Astrocyte (in vitro differentiated cells and primary cell): Measurements from ENCODE around the gene COPB2. TPM values are rescaled to one million over a fixed set of nuclear protein-coding genes. Genes with fewer than 3 reads are reported as not detected.

Experiments
- DNase-seq: peaks from one replicate; pipeline ENCODE4 v3.0.0-alpha.2; 2010; ENCODE audit warnings: low read depth
- FAIRE-seq: peaks from 2 replicates; lab custom pipeline; 2011; peaks lifted over from hg19 to GRCh38; lab: Jason Lieb, UNC
- H2AFZ ChIP-seq: 2 replicates; pipeline ENCODE4 v1.6.0; 2012; ENCODE audit warnings: low read depth, low read length, inconsistent platforms
- H3K27ac ChIP-seq: 2 replicates; pipeline ENCODE4 v1.5.1; 2011; ENCODE audit warnings: low read depth, low read length, inconsistent platforms
- H3K27me3 ChIP-seq: 2 replicates; pipeline ENCODE4 v1.6.0; 2011; ENCODE audit warnings: low read length, inconsistent platforms; ENCODE audit not compliant: insufficient read depth
- H3K36me3 ChIP-seq: 2 replicates; pipeline ENCODE4 v1.5.1; 2011; ENCODE audit warnings: low read length, inconsistent platforms; ENCODE audit not compliant: insufficient read depth
- H3K4me1 ChIP-seq: 2 replicates; pipeline ENCODE4 v1.5.1; 2011; ENCODE audit warnings: low read length, inconsistent platforms; ENCODE audit not compliant: insufficient read depth
- H3K4me2 ChIP-seq: 2 replicates; pipeline ENCODE4 v1.6.0; 2012; ENCODE audit warnings: low read length, inconsistent platforms
- H3K4me3 ChIP-seq: 2 replicates; pipeline ENCODE4 v1.5.1; 2011; ENCODE audit warnings: low read depth, mild to moderate bottlenecking, low read length, inconsistent platforms; ENCODE audit not compliant: insufficient read depth
- H3K79me2 ChIP-seq: 2 replicates; pipeline ENCODE4 v1.6.0; 2012; ENCODE audit warnings: mild to moderate bottlenecking, low read length, inconsistent platforms; ENCODE audit not compliant: insufficient read depth
- H3K9ac ChIP-seq: 2 replicates; pipeline ENCODE4 v1.6.0; 2012; ENCODE audit warnings: mild to moderate bottlenecking, low read length, inconsistent platforms
- H3K9me3 ChIP-seq: 2 replicates; pipeline ENCODE4 v1.5.1; 2012; ENCODE audit warnings: low read depth, mild to moderate bottlenecking, low read length, inconsistent platforms; ENCODE audit not compliant: insufficient read depth
- H4K20me1 ChIP-seq: 2 replicates; pipeline ENCODE4 v1.6.0; 2012; ENCODE audit warnings: low read length, inconsistent platforms; ENCODE audit not compliant: insufficient read depth
- H3K27ac Mint-ChIP-seq: one replicate; pipeline ENCODE4 v1.8.0; 2021; ENCODE audit warnings: mild to moderate bottlenecking, mixed read lengths; ENCODE audit not compliant: unreplicated experiment
- H3K27me3 Mint-ChIP-seq: one replicate; pipeline ENCODE4 v1.8.0; 2021; ENCODE audit warnings: low read depth, mixed read lengths; ENCODE audit not compliant: unreplicated experiment
- H3K36me3 Mint-ChIP-seq: one replicate; pipeline ENCODE4 v1.8.0; 2021; ENCODE audit warnings: low read depth, mixed read lengths; ENCODE audit not compliant: unreplicated experiment
- H3K4me1 Mint-ChIP-seq: one replicate; pipeline ENCODE4 v1.8.0; 2021; ENCODE audit warnings: low read depth, mixed read lengths; ENCODE audit not compliant: unreplicated experiment
- H3K4me3 Mint-ChIP-seq: one replicate; pipeline ENCODE4 v1.8.0; 2021; ENCODE audit warnings: mild to moderate bottlenecking, moderate library complexity, mixed read lengths; ENCODE audit not compliant: unreplicated experiment
- H3K9me3 Mint-ChIP-seq: one replicate; pipeline ENCODE4 v1.8.0; 2021; ENCODE audit warnings: mild to moderate bottlenecking, mixed read lengths; ENCODE audit not compliant: unreplicated experiment
- CTCF ChIP-seq: IDR thresholded peaks from 2 replicates; pipeline ENCODE4 v1.5.1; 2011; ENCODE audit warnings: low read depth, mild to moderate bottlenecking, inconsistent platforms, low read length, moderate library complexity; ENCODE audit not compliant: insufficient read depth
- EZH2 ChIP-seq: IDR thresholded peaks from 2 replicates; pipeline ENCODE4 v1.6.1; 2012; ENCODE audit warnings: mild to moderate bottlenecking, low read length, inconsistent platforms; ENCODE audit not compliant: insufficient read depth
- total RNA-seq: library from RNA; stranded (reverse); gene quantifications from 2 replicates; pipeline ENCODE4 v1.2.1, GENCODE V29; 2021

The COPB2 gene
- total RNA-seq, 1 donor from 2014 or later, result 269 TPM

- Histone ChIP-seq H2AFZ (peak overlapping the region; percentile 31), H3K9me3 (no peaks in the 10 kb centered on the region), H3K4me2 (peak overlapping the region; percentile 25), H3K4me1 (peaks cover 43% of the 10 kb centered on the region), H3K27ac (no peak overlapping the region), H3K27me3 (no peaks in the 10 kb centered on the region), H3K9ac (no peak overlapping the region), H3K36me3 (no peaks in the 10 kb centered on the region), H4K20me1 (no peaks in the 10 kb centered on the region), H3K4me3 (no peak overlapping the region), H3K79me2 (no peaks in the 10 kb centered on the region)
- Mint-ChIP-seq H3K9me3 (peaks cover 4% of the 10 kb centered on the region), H3K4me3 (peak overlapping the region; percentile 61), H3K27ac (peak overlapping the region; percentile 97), H3K36me3 (peaks cover 3% of the 10 kb centered on the region), H3K4me1 (peaks cover 55% of the 10 kb centered on the region), H3K27me3 (peaks cover 25% of the 10 kb centered on the region)
- DNase-seq, result peak; percentile 66
- no peak for TF ChIP-seq EZH2
- TF ChIP-seq CTCF, result no peak
- no peak for FAIRE-seq
These were observed 76.5 kb downstream of the COPB2 start for GRCh38 chr3:139312959-139313358.

GRCh38 chr3:139312416-139312815 lies 77.0 kb downstream of the COPB2 start:
- no peak overlapping the region for H3K4me3 ChIP-seq
- no peak overlapping the region for H3K27ac ChIP-seq
- H3K36me3 Mint-ChIP-seq, result peaks cover 3% of the 10 kb centered on the region
- H3K9me3 ChIP-seq, result no peaks in the 10 kb centered on the region
- H3K9ac ChIP-seq, result no peak overlapping the region
- peaks cover 4% of the 10 kb centered on the region for H3K9me3 Mint-ChIP-seq
- no peaks in the 10 kb centered on the region for H3K36me3 ChIP-seq
- no peak for TF ChIP-seq CTCF
- TF ChIP-seq EZH2, result no peak
- H3K27ac Mint-ChIP-seq, result peak overlapping the region; percentile 48
- no peak for FAIRE-seq
- no peaks in the 10 kb centered on the region for H4K20me1 ChIP-seq
- H3K4me2 ChIP-seq, result no peak overlapping the region
- no peak overlapping the region for H3K4me3 Mint-ChIP-seq
- H3K27me3 ChIP-seq, result no peaks in the 10 kb centered on the region
- H3K4me1 Mint-ChIP-seq, result peaks cover 60% of the 10 kb centered on the region
- H2AFZ ChIP-seq, result no peak overlapping the region
- H3K27me3 Mint-ChIP-seq, result peaks cover 22% of the 10 kb centered on the region
- no peaks in the 10 kb centered on the region for H3K79me2 ChIP-seq
- no peak for DNase-seq
- H3K4me1 ChIP-seq, result peaks cover 43% of the 10 kb centered on the region

GRCh38 chr3:139311557-139311956 lies 77.9 kb downstream of the COPB2 start:
- Mint-ChIP-seq H3K27me3 (peaks cover 19% of the 10 kb centered on the region), H3K4me1 (peaks cover 60% of the 10 kb centered on the region), H3K4me3 (no peak overlapping the region), H3K27ac (no peak overlapping the region), H3K36me3 (peaks cover 3% of the 10 kb centered on the region), H3K9me3 (peaks cover 4% of the 10 kb centered on the region)
- Histone ChIP-seq H3K27ac (no peak overlapping the region), H3K9ac (no peak overlapping the region), H2AFZ (no peak overlapping the region), H3K4me3 (no peak overlapping the region), H3K9me3 (no peaks in the 10 kb centered on the region), H3K36me3 (no peaks in the 10 kb centered on the region), H3K79me2 (no peaks in the 10 kb centered on the region), H3K27me3 (no peaks in the 10 kb centered on the region), H3K4me2 (no peak overlapping the region), H4K20me1 (no peaks in the 10 kb centered on the region), H3K4me1 (peaks cover 43% of the 10 kb centered on the region)
- no peak for FAIRE-seq
- TF ChIP-seq EZH2 (no peak), CTCF (no peak)
- DNase-seq, result no peak
